ENCODE results near the gene SERPINB1.

SERPINB1 gene

DNA sequence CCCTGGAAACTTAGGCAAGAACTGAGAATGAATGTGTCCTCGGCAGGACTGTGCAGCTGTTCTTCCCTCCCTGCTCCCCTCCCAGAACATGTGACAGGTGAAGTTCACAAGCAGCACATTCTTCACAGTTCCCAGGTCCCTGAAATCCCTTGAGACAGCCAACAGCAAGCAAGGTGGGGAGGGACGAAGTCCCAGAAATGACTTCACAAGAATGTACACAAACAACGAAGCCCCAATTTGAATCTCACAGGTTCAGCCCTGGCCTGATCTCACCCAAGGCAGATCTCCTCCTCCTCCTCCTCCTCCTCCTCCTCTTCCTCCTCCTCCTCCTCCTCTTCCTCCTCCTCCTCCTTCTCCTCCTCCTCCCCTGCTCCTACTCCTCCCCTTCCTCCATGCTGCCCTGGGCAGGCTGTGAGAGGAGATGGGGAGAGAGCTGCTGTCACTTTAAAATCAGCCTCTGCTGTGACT, 44.1 kb downstream of the SERPINB1 start:
- DNase-seq (ENCODE audit: low read depth) = no peak
- no peak for TF ChIP-seq CTCF (conservative IDR thresholded peaks at IDR 0.05; ENCODE audit: low read depth, low read length)
- no peak overlapping the region for H3K4me3 ChIP-seq (ENCODE audit: low read depth, low read length)

- DNase-seq (ENCODE audit: low read depth) = no peak
- TF ChIP-seq CTCF (conservative IDR thresholded peaks at IDR 0.05; ENCODE audit: low read depth, low read length) = no peak
- H3K4me3 ChIP-seq (ENCODE audit: low read depth, low read length) = no peak overlapping the region
These were observed 44.8 kb downstream of the SERPINB1 start for GRCh38 chr6:2796861-2797260.

- no peak for TF ChIP-seq CTCF (conservative IDR thresholded peaks at IDR 0.05; ENCODE audit: low read depth, low read length)
- DNase-seq (ENCODE audit: low read depth) = no peak
- no peak overlapping the region for H3K4me3 ChIP-seq (ENCODE audit: low read depth, low read length)
These were observed 45.7 kb downstream of the SERPINB1 start for GRCh38 chr6:2795956-2796355.

- no peak overlapping the region for H3K4me3 ChIP-seq (ENCODE audit: low read depth, low read length)
These were observed 46.5 kb downstream of the SERPINB1 start for GRCh38 chr6:2795162-2795561.

DNA sequence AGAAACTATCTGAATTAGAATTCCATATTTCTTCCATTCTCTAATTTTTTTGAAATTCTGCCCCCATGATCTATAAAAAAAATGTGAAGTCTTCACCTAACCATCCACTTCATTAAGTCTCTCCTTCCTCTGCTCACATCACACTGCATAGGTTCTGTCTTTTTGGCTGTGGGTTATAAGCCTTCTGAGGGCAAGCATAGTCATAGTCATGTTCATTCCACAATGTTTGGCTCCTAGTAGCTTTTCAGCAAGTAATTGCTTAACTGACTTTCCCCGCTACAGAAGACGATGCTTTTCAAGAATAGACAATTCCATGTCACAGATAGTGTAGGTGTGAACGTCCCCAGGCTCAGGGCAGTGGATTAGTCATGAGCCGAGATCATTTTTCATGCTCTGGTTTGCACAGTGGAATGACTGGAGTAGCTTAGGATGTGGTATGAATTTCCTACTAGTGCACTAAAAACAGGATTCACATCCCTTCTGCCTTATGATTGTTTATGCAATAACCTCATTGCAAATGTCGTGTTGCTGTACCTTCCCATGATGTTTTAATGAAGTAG, 47.4 kb downstream of the SERPINB1 start:
- H3K4me3 ChIP-seq (ENCODE audit: low read depth, low read length) = no peak overlapping the region
- DNase-seq (ENCODE audit: low read depth) = peak; percentile 13
- TF ChIP-seq CTCF (conservative IDR thresholded peaks at IDR 0.05; ENCODE audit: low read depth, low read length) = no peak

More at GRCh38 chr6:2795162-2795561, 46.5 kb downstream of the SERPINB1 start:
- DNase-seq (ENCODE audit: low read depth) = no peak
- TF ChIP-seq CTCF (conservative IDR thresholded peaks at IDR 0.05; ENCODE audit: low read depth, low read length) = no peak

- peak; percentile 21 for DNase-seq (ENCODE audit: low read depth)
- no peak overlapping the region for H3K4me3 ChIP-seq (ENCODE audit: low read depth, low read length)
- no peak for TF ChIP-seq CTCF (conservative IDR thresholded peaks at IDR 0.05; ENCODE audit: low read depth, low read length)
These were observed 48.0 kb downstream of the SERPINB1 start for GRCh38 chr6:2793534-2794151.

All from choroid plexus epithelial cell (primary cell).